Stimulated activated CD8-positive, alpha-beta memory T cell treated with anti-CD3 and anti-CD28 coated beads, Interleukin-4, amount 100 ng/mL, for 1 hour (primary cell): ENCODE measurements around the gene FHDC1.

Source experiments
- DNase-seq, 2 donors: peaks; one replicate each; pipeline ENCODE4 v3.0.0-alpha.2; 2020; ENCODE audit warnings: low read depth in 2 of 2, low spot score in 1 of 2

FHDC1 gene

GRCh38 chr4:152957437-152958171 is 21.5 kb downstream of the FHDC1 start:
- no peak for DNase-seq

GRCh38 chr4:152959080-152959479 is 23.0 kb downstream of the FHDC1 start:
- no peak for DNase-seq

GRCh38 chr4:152960082-152960481 is 24.0 kb downstream of the FHDC1 start:
- DNase-seq = no peak

- no peak for DNase-seq
These were observed 25.1 kb downstream of the FHDC1 start for GRCh38 chr4:152961014-152961772.

- DNase-seq = no peak
These were observed 25.6 kb downstream of the FHDC1 start for GRCh38 chr4:152961773-152962115.

GRCh38 chr4:152962150-152962549 is 26.0 kb downstream of the FHDC1 start:
- no peak for DNase-seq

- DNase-seq = no peak
These were observed 28.2 kb downstream of the FHDC1 start for GRCh38 chr4:152964335-152964734.

GRCh38 chr4:152965611-152966010 is 29.5 kb downstream of the FHDC1 start:
- DNase-seq = no peak

- no peak for DNase-seq
These were observed 31.8 kb downstream of the FHDC1 start for GRCh38 chr4:152967907-152968306.

- no peak for DNase-seq
These were observed 32.8 kb downstream of the FHDC1 start for GRCh38 chr4:152968806-152969394.

- DNase-seq = no peak
These were observed 34.1 kb downstream of the FHDC1 start for GRCh38 chr4:152970102-152970820.

- DNase-seq = no peak
These were observed 34.9 kb downstream of the FHDC1 start for GRCh38 chr4:152971053-152971452.

- no peak for DNase-seq
These were observed 36.9 kb downstream of the FHDC1 start for GRCh38 chr4:152972821-152973628.

GRCh38 chr4:152973629-152974467 is 37.7 kb downstream of the FHDC1 start:
- no peak for DNase-seq

- DNase-seq = no peak
These were observed 38.6 kb downstream of the FHDC1 start for GRCh38 chr4:152974468-152975379.

- DNase-seq = no peak
These were observed 39.5 kb downstream of the FHDC1 start for GRCh38 chr4:152975380-152976211.

GRCh38 chr4:152976212-152976761 is 40.2 kb downstream of the FHDC1 start:
- no peak for DNase-seq
